Skin epidermis (tissue), 12 donors: ENCODE measurements around the gene GNL3.
A peak's percentile ranks its signal among the peaks of the same experiment; 100 is the strongest.
"Not testable (repeated sequence)": the region's sequence is repeated elsewhere in the genome, so short reads cannot be mapped to it uniquely, and the experiment has no call there.

Source experiments
- H3K27ac ChIP-seq, 21 experiments: fragments of 200-600 bp; sonication (generic) in 11 of 21; one replicate each; pipeline ENCODE4 v1.5.0; 2020; ENCODE audit warnings: mild to moderate bottlenecking in 3 of 21, inconsistent platforms in 2 of 21, moderate library complexity in 2 of 21
- H3K4me3 ChIP-seq, 7 experiments: fragments of 200-600 bp; sonication (generic) in 2 of 7; one replicate each; pipeline ENCODE4 v1.5.0; 2020; ENCODE audit warnings: inconsistent platforms in 2 of 7, mild to moderate bottlenecking in 2 of 7, moderate library complexity in 1 of 7

Gene GNL3

DNA sequence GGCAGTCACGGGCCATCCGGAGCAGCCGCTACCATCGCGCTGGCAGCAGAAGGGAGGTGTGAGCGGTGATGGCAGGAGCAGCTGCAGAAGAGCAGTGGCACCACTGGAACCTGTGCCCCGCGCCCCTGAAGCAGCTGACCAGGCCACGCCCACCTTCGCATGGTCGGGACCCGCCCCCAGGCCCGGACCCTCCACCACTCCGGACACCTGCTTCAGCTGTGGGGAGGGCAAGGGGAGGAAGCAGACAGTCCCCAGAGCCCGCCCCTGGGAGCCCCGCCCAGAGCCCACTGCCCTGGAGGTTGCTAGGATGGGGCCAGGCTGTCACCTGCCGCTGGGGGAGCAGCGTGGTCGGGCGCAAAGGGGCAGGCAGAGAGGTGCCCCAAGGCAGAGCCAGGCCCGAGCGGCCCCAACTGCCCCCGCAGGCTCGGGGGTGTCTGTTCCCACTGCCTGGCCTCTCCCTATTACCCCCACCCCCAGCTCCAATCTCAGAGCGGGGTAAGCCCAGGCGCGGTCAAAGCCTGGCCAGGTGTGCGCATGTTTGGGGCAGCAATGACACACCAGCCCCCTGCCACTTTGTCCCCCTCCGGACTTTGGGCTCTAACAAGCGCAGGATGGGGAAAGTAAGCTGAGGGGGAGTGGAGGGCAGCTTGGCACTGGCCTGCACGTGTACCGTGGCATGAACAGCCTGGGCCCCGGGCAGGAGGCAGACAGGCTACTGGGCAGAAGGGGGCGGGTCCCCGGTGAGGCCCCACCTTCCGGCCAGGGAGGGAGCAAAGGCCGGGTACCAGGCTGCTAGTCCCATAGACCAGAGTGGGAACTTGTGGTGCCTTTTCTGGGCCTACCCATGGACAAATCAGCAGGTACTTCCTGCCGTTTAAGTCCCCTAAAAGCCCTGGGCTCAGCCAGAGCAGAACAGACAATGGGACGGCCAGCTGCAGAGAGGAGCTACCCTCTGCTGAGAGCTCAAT, 28.8 kb downstream of the GNL3 start:
- Histone ChIP-seq H3K4me3 (no peak overlapping the region), H3K27ac (peak overlapping the region in 1 of 21 experiments; percentile 35)

DNA sequence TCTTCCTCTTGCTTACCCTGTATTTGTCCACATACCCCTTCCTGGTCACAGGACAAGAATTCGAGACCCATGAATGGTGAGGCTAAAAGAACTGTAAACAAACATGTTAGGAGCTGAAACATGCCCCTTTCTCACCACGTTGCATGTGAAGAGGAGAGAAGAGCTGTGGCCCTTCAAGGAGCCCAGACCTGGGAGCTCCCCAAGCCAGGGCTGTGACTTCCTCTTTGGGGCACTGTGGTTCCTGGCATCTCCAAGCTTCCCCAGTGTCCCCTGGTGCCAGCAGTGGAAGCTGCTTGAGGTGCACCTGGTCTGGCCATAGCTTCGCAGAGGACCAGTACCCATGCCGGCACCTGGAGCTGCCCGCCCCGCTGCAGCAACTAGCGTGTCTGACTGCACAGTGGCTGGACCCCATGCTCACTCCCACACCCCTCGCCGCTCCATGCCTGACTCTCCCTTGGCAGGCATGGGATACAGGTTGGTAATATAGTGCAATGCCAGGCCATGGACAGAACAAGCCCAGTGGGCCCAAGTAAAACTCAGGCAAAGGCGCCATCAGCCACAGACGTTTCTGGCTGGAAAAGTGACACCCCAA, 30.0 kb downstream of the GNL3 start:
- Histone ChIP-seq H3K4me3 (no peak overlapping the region), H3K27ac (no peak overlapping the region)

DNA sequence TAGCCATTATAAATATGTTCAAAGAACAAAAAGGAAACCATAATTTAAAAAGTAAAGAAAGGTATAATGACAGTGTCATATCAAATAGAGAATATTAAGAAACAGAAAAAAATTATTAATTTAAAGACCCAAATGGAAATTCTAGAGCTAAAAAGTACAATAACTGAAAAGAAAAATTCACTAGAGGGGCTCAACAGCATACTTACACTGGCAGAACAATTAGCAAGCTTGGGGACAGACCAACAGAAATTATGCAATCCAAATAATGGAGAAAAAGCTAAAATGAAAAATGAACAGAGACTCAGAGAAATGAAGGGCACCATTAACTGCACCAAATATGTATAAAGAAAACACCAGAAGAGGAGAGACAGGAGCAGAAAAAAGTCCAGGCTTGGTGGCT, 33.8 kb downstream of the GNL3 start:
- no peak overlapping the region for H3K27ac ChIP-seq
- H3K4me3 ChIP-seq: no peak overlapping the region

DNA sequence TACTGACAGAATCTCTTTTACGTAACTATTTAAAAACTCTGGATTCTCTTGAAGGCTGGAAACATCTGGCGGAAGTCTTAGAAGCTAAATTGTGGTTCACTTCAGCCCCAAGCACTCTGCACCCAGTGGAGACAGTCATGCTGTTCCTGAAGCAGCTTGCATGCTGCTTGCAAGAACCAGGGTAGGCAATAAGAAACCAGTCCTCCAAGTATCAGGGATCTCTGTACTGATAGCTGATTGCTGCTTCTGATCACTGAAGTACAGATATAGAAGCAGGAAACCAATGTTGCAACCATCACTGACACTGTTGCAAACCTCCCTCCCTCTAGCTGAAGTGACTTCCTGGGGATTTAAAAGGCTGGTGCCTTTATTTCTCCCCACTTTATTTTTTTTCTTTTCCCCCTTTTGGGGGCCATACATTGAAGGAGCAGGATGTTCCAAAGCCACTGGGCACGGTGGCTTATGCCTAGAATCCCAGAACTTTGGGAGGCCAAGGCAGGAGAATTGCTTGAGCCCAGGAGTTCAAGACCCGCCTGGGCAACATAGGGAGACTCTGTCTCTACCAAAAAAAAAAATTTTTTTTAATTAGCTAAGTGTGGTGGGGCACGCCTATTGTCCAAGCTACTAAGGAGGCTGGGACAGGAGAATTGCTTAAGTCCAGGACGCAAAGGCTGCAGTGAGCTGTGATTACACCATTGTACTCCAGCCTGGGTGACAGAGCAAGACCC, 35.3 kb downstream of the GNL3 start:
- peak overlapping the region in 5 of 21 experiments; percentile 4 to 65 (median 31) for H3K27ac ChIP-seq

DNA sequence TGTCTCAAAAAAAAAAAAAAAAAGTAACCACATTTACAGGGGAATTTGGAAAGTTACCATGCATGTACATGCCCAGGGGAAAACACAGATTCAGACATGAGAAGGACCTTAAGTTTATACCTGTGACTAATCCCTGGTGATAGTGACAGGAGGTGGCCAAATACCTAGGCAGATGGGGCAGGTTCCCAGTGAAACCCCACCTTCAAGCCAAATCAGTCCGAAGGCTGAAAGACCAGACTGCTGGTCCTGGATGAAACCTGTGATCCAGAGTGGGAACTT, 35.8 kb downstream of the GNL3 start:
- H3K27ac ChIP-seq: peak overlapping the region in 2 of 21 experiments; percentile 4 to 65
- no peak overlapping the region for H3K4me3 ChIP-seq

More for the DNA sequence above, 35.3 kb downstream of the GNL3 start:
- no peak overlapping the region for H3K4me3 ChIP-seq

GRCh38 chr3:52722491-52722890, 36.7 kb downstream of the GNL3 start:
- Histone ChIP-seq H3K27ac (peak overlapping the region in 1 of 21 experiments; percentile 3), H3K4me3 (no peak overlapping the region)

- no peak overlapping the region for H3K4me3 ChIP-seq
- H3K27ac ChIP-seq: no peak overlapping the region
Measured at GRCh38 chr3:52723935-52724334, 38.1 kb downstream of the GNL3 start.

DNA sequence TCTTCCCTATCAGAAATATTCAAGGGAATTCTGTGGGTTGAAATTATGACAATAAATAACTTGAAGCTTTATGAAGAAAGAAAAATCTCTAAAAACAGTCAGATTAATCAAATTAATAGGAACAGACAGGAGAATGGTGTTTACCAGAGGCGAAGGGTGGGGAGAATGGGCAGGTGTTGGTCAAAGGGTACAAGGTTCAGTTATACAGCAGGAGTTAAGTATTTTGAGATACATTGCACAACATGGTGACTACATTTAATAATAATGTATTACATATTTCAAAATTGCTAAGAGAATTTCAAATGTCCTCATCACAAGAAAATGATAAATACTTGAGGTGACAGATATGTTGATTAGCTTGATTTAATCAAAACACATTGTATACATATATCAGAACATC, 38.7 kb downstream of the GNL3 start:
- Histone ChIP-seq H3K4me3 (no peak overlapping the region), H3K27ac (no peak overlapping the region)

GRCh38 chr3:52728753-52729152, 42.9 kb downstream of the GNL3 start:
- not testable (repeated sequence) for H3K27ac ChIP-seq, H3K4me3 ChIP-seq

- Histone ChIP-seq H3K27ac (no peak overlapping the region), H3K4me3 (no peak overlapping the region)
Measured at GRCh38 chr3:52730681-52731080, 44.8 kb downstream of the GNL3 start.

- no peak overlapping the region for H3K4me3 ChIP-seq
- no peak overlapping the region for H3K27ac ChIP-seq
Measured at GRCh38 chr3:52731590-52731989, 45.8 kb downstream of the GNL3 start.

- no peak overlapping the region for H3K4me3 ChIP-seq
- no peak overlapping the region for H3K27ac ChIP-seq
Measured at GRCh38 chr3:52733256-52733891, 47.5 kb downstream of the GNL3 start.

- no peak overlapping the region for H3K27ac ChIP-seq
- H3K4me3 ChIP-seq: no peak overlapping the region
Measured at GRCh38 chr3:52739730-52740129, 53.9 kb downstream of the GNL3 start.

- Histone ChIP-seq H3K4me3 (no peak overlapping the region), H3K27ac (no peak overlapping the region)
Measured at GRCh38 chr3:52742418-52743041, 56.7 kb downstream of the GNL3 start.

- H3K27ac ChIP-seq: no peak overlapping the region
- H3K4me3 ChIP-seq: no peak overlapping the region
Measured at GRCh38 chr3:52743152-52743551, 57.3 kb downstream of the GNL3 start.

GRCh38 chr3:52743721-52744120, 57.9 kb downstream of the GNL3 start:
- H3K27ac ChIP-seq: no peak overlapping the region
- no peak overlapping the region for H3K4me3 ChIP-seq
